PFSK-1 (cell line): Measurements from ENCODE around the gene NPHS1.

Source experiments
- POLR2AphosphoS5 ChIP-seq: IDR thresholded peaks from 2 replicates; pipeline ENCODE4 v1.6.1; 2012; ENCODE audit warnings: low read depth, mild to moderate bottlenecking, control low read depth, low read length, moderate library complexity
- SIN3A ChIP-seq: IDR thresholded peaks from 2 replicates; pipeline ENCODE4 v1.6.1; 2012; ENCODE audit warnings: mild to moderate bottlenecking, low read length, moderate library complexity, borderline replicate concordance; ENCODE audit not compliant: insufficient read depth

DNA sequence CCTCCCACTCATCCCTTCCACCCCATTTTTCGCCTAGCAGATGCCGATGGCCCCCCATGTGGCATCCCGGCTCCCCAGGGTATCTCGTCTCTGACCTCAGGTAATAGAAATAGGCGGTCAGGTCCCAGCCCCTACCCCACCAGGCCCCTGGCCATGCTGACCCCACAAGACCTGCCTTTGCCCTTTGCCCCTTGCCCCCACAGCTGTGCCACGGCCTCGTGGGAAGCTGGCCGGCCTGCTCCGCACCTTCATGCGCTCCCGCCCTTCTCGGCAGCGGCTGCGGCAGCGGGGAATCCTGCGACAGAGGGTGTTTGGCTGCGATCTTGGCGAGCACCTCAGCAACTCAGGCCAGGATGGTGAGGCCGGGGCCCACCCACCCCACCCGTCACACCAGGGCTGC, 71.6 kb downstream of the NPHS1 start:
- no peak for TF ChIP-seq POLR2AphosphoS5
- no peak for TF ChIP-seq SIN3A
